AG20443 (cell line): ENCODE results near the gene CAMK1D.
"Not testable (repeated sequence)": the region's sequence is repeated elsewhere in the genome, so short reads cannot be mapped to it uniquely, and the experiment has no call there.

Experiments
- DNase-seq: peaks from one replicate; pipeline ENCODE4 v3.0.0; 2012; ENCODE audit warnings: low spot score, mixed read lengths

Gene CAMK1D

GRCh38 chr10:12466704-12467305 is 117.5 kb downstream of the CAMK1D start:
- DNase-seq: no peak

GRCh38 chr10:12469345-12469744 is 120.0 kb downstream of the CAMK1D start:
- DNase-seq: no peak

- DNase-seq: no peak
Measured at GRCh38 chr10:12470719-12471118, 121.4 kb downstream of the CAMK1D start.

GRCh38 chr10:12471135-12471534 is 121.8 kb downstream of the CAMK1D start:
- DNase-seq: no peak

GRCh38 chr10:12473491-12473890 is 124.1 kb downstream of the CAMK1D start:
- DNase-seq: no peak

- DNase-seq: no peak
Measured at GRCh38 chr10:12474727-12475412, 125.5 kb downstream of the CAMK1D start.

GRCh38 chr10:12476656-12477055 is 127.3 kb downstream of the CAMK1D start:
- no peak for DNase-seq

GRCh38 chr10:12479437-12479844 is 130.1 kb downstream of the CAMK1D start:
- no peak for DNase-seq

GRCh38 chr10:12479924-12480323 is 130.6 kb downstream of the CAMK1D start:
- no peak for DNase-seq

- no peak for DNase-seq
Measured at GRCh38 chr10:12480440-12480839, 131.1 kb downstream of the CAMK1D start.

GRCh38 chr10:12481924-12482323 is 132.6 kb downstream of the CAMK1D start:
- no peak for DNase-seq

- no peak for DNase-seq
Measured at GRCh38 chr10:12482587-12482986, 133.2 kb downstream of the CAMK1D start.

GRCh38 chr10:12484002-12484918 is 134.9 kb downstream of the CAMK1D start:
- peak; percentile 34 for DNase-seq

GRCh38 chr10:12484941-12485805 is 135.8 kb downstream of the CAMK1D start:
- no peak for DNase-seq

- DNase-seq: no peak
Measured at GRCh38 chr10:12487366-12487765, 138.0 kb downstream of the CAMK1D start.

GRCh38 chr10:12488626-12489025 is 139.3 kb downstream of the CAMK1D start:
- DNase-seq: no peak

- DNase-seq: no peak
Measured at GRCh38 chr10:12489357-12489756, 140.0 kb downstream of the CAMK1D start.

- DNase-seq: no peak
Measured at GRCh38 chr10:12489806-12490205, 140.5 kb downstream of the CAMK1D start.

GRCh38 chr10:12490963-12491362 is 141.6 kb downstream of the CAMK1D start:
- no peak for DNase-seq

- no peak for DNase-seq
Measured at GRCh38 chr10:12491491-12491890, 142.1 kb downstream of the CAMK1D start.

- no peak for DNase-seq
Measured at GRCh38 chr10:12492016-12492415, 142.7 kb downstream of the CAMK1D start.

GRCh38 chr10:12497046-12497445 is 147.7 kb downstream of the CAMK1D start:
- not testable (repeated sequence) for DNase-seq
